ENCODE measurements around the gene CNGB1.
"Not testable (repeated sequence)": the region's sequence is repeated elsewhere in the genome, so short reads cannot be mapped to it uniquely, and the experiment has no call there.

CNGB1 gene

GRCh38 chr16:57872764-57873163 lies 98.2 kb downstream of the CNGB1 start:
- in situ Hi-C loops (cut with HindIII; ENCODE audit: low sequenced_read_pairs), result not testable (repeated sequence)

- in situ Hi-C loops (cut with HindIII; ENCODE audit: low sequenced_read_pairs), result no loop called here
These were observed 99.5 kb downstream of the CNGB1 start for GRCh38 chr16:57871456-57871855.

- in situ Hi-C loops (cut with HindIII; ENCODE audit: low sequenced_read_pairs), result no loop called here
These were observed 100.0 kb downstream of the CNGB1 start for GRCh38 chr16:57870753-57871454.

- in situ Hi-C loops (cut with HindIII; ENCODE audit: low sequenced_read_pairs), result no loop called here
These were observed 101.9 kb downstream of the CNGB1 start for GRCh38 chr16:57868913-57869520.

GRCh38 chr16:57867000-57867561 lies 103.8 kb downstream of the CNGB1 start:
- in situ Hi-C loops (cut with HindIII; ENCODE audit: low sequenced_read_pairs), result no loop called here

- in situ Hi-C loops (cut with HindIII; ENCODE audit: low sequenced_read_pairs), result no loop called here
These were observed 104.4 kb downstream of the CNGB1 start for GRCh38 chr16:57866529-57866918.

GRCh38 chr16:57865746-57866528 lies 105.0 kb downstream of the CNGB1 start:
- in situ Hi-C loops (cut with HindIII; ENCODE audit: low sequenced_read_pairs), result no loop called here

- in situ Hi-C loops (cut with HindIII; ENCODE audit: low sequenced_read_pairs), result no loop called here
These were observed 107.3 kb downstream of the CNGB1 start for GRCh38 chr16:57863434-57864160.

GRCh38 chr16:57862698-57863433 lies 108.1 kb downstream of the CNGB1 start:
- in situ Hi-C loops (cut with HindIII; ENCODE audit: low sequenced_read_pairs), result no loop called here

GRCh38 chr16:57859331-57859730 lies 111.6 kb downstream of the CNGB1 start:
- in situ Hi-C loops (cut with HindIII; ENCODE audit: low sequenced_read_pairs), result no loop called here

GRCh38 chr16:57858635-57859034 lies 112.3 kb downstream of the CNGB1 start:
- in situ Hi-C loops (cut with HindIII; ENCODE audit: low sequenced_read_pairs), result no loop called here

GRCh38 chr16:57857991-57858390 lies 112.9 kb downstream of the CNGB1 start:
- in situ Hi-C loops (cut with HindIII; ENCODE audit: low sequenced_read_pairs), result not testable (repeated sequence)

GRCh38 chr16:57855188-57855587 lies 115.7 kb downstream of the CNGB1 start:
- in situ Hi-C loops (cut with HindIII; ENCODE audit: low sequenced_read_pairs), result no loop called here

GRCh38 chr16:57852189-57852588 lies 118.7 kb downstream of the CNGB1 start:
- in situ Hi-C loops (cut with HindIII; ENCODE audit: low sequenced_read_pairs), result no loop called here

GRCh38 chr16:57848181-57848580 lies 122.7 kb downstream of the CNGB1 start:
- in situ Hi-C loops (cut with HindIII; ENCODE audit: low sequenced_read_pairs), result no loop called here

GRCh38 chr16:57846931-57847330 lies 124.0 kb downstream of the CNGB1 start:
- in situ Hi-C loops (cut with HindIII; ENCODE audit: low sequenced_read_pairs), result not testable (repeated sequence)

- in situ Hi-C loops (cut with HindIII; ENCODE audit: low sequenced_read_pairs), result no loop called here
These were observed 124.7 kb downstream of the CNGB1 start for GRCh38 chr16:57846078-57846697.

- in situ Hi-C loops (cut with HindIII; ENCODE audit: low sequenced_read_pairs), result no loop called here
These were observed 125.8 kb downstream of the CNGB1 start for GRCh38 chr16:57845115-57845514.

GRCh38 chr16:57844416-57845030 lies 126.4 kb downstream of the CNGB1 start:
- in situ Hi-C loops (cut with HindIII; ENCODE audit: low sequenced_read_pairs), result no loop called here

All from DLD1 (cell line).